ENCODE data around the gene RNU6-7. TPM values are rescaled to one million over a fixed set of nuclear protein-coding genes. Genes with fewer than 3 reads are reported as not detected.

Gene RNU6-7
- total and polyA plus RNA-seq, 10 of the 15 experiments (the other 5 are each of a cell fraction or from before 2014, with no cell fraction given), result not detected

- Histone ChIP-seq H3K4me3 (no peak overlapping the region), H3K9ac (ENCODE audit: control insufficient read depth, insufficient read depth, low read length) (no peak overlapping the region), H3K27ac (ENCODE audit: control insufficient read depth, insufficient read depth) (no peak overlapping the region), H2AFZ (ENCODE audit: control insufficient read depth, low read depth, low read length) (no peak overlapping the region), H3K36me3 (ENCODE audit: control insufficient read depth in 2 of 2, insufficient read depth in 2 of 2, low read length in 1 of 2) (no peaks in the 10 kb centered on the region), H3K27me3 (replicated peaks in 1 of 2; ENCODE audit: control insufficient read depth in 2 of 2, insufficient read depth in 2 of 2, low read length in 1 of 2) (no peaks in the 10 kb centered on the region), H3K9me3 (replicated peaks; ENCODE audit: control insufficient read depth, insufficient read depth, low read length) (no peaks in the 10 kb centered on the region), H3K79me2 (ENCODE audit: control insufficient read depth, insufficient read depth, low read length) (no peaks in the 10 kb centered on the region), H3K4me1 (ENCODE audit: control insufficient read depth, insufficient read depth, low read length) (peaks cover 25% of the 10 kb centered on the region), H3K4me2 (ENCODE audit: control insufficient read depth, insufficient read depth) (peak overlapping the region; percentile 72), H4K20me1 (ENCODE audit: control insufficient read depth, insufficient read depth) (no peaks in the 10 kb centered on the region)
- WGBS (ENCODE audit: insufficient coverage, insufficient replicate concordance, low lambda C conversion rate, missing lambda C conversion rate), result 0% methylated on average over 4 of the region's 4 CpGs
- peak; percentile 41 for ATAC-seq
- BruUV-seq (replicated peaks), result no TSS peak
- ChIA-PET SMC1A (ENCODE audit: uncharacterized antibody, unreplicated experiment) (interaction anchor here (0.8 to 4.3 kb wide), 7 partner anchors 8 to 133 kb away, joined by 3 to 22 read pairs (median 3); no protein-coding TSS in a partner anchor), RAD21 (ENCODE audit: unreplicated experiment) (interaction anchor here (0.7 to 1.0 kb wide), 3 partner anchors 14 to 49 kb away, joined by 3 to 5 read pairs (median 4); no protein-coding TSS in a partner anchor), CTCF (interaction anchor here (0.8 to 2.9 kb wide), 5 partner anchors 8 to 133 kb away, joined by 3 to 10 read pairs (median 4); no protein-coding TSS in a partner anchor), POLR2A (no interaction called here)
- in situ Hi-C loops (cut with MboI) (no loop called here), intact Hi-C loops (cut with micrococcal nuclease; ENCODE audit: unreplicated experiment) (loop anchor here (2.0 kb wide), 1 partner anchor 47 kb away; no protein-coding TSS in a partner anchor)
- FAIRE-seq, result no peak
- DNase-seq (ENCODE audit: low read depth, low spot score), result peak; percentile 45
- peak; percentile 54; the same call in 1 of the 2 replicates for TF ChIP-seq RAD51 (IDR thresholded peaks at IDR 0.05)
- no peak for TF ChIP-seq SUZ12 (IDR thresholded peaks at IDR 0.05; ENCODE audit: unreplicated experiment)
- TF ChIP-seq SIN3A (IDR thresholded peaks at IDR 0.05; ENCODE audit: low read depth, low read length), result no peak
- TF ChIP-seq CREB1 (IDR thresholded peaks at IDR 0.05; ENCODE audit: low read depth), result peak; percentile 51; the same call in 1 of the 2 replicates
- no peak for TF ChIP-seq HDAC6 (IDR thresholded peaks at IDR 0.05; ENCODE audit: unreplicated experiment)
- peak; percentile 91 for TF ChIP-seq SPI1 (IDR thresholded peaks at IDR 0.05; ENCODE audit: borderline replicate concordance, insufficient read depth, low read depth, low read length)
- TF ChIP-seq FOS (IDR thresholded peaks at IDR 0.05; ENCODE audit: borderline replicate concordance, extremely low read depth, insufficient read length), result no peak
- TF ChIP-seq BACH1 (IDR thresholded peaks at IDR 0.05; ENCODE audit: borderline replicate concordance), result peak; percentile 93
- TF ChIP-seq SMAD5 (IDR thresholded peaks at IDR 0.05; ENCODE audit: low read depth), result no peak
- TF ChIP-seq NFIC (IDR thresholded peaks at IDR 0.05; ENCODE audit: low read depth, low read length), result peak; percentile 89
- no peak for TF ChIP-seq KDM1A (IDR thresholded peaks at IDR 0.05; ENCODE audit: borderline replicate concordance)
- TF ChIP-seq RUNX3 (IDR thresholded peaks at IDR 0.05; ENCODE audit: low read length), result peak; percentile 96
- TF ChIP-seq CBX5 (IDR thresholded peaks at IDR 0.05; ENCODE audit: low read depth), result no peak
- 0 out of 2 replicates have a peak, but pooled peaks have one; percentile 5 for TF ChIP-seq ZSCAN29 (IDR thresholded peaks at IDR 0.05)
- no peak for TF ChIP-seq NFYA (IDR thresholded peaks at IDR 0.05; ENCODE audit: borderline replicate concordance, low read depth, low read length)
- TF ChIP-seq ZBTB11 (CRISPR knock-in tag; IDR thresholded peaks at IDR 0.05), result no peak
- peak; percentile 100 for TF ChIP-seq MTA2 (IDR thresholded peaks at IDR 0.05; ENCODE audit: low read depth)
- peak; percentile 89; the same call in 1 of the 2 replicates for TF ChIP-seq JUND (IDR thresholded peaks at IDR 0.05; ENCODE audit: low read depth, low read length)
- TF ChIP-seq POLR2A (IDR thresholded peaks at IDR 0.05; ENCODE audit: low read depth, low read length), result no peak
- TF ChIP-seq RELB (IDR thresholded peaks at IDR 0.05; ENCODE audit: low read depth), result peak; percentile 96
- TF ChIP-seq BCL11A (IDR thresholded peaks at IDR 0.05; ENCODE audit: low read depth, low read length), result peak; percentile 99
- peak; percentile 14; the same call in 1 of the 2 replicates for TF ChIP-seq NR2C1 (IDR thresholded peaks at IDR 0.05)
- 0 out of 2 replicates have a peak, but pooled peaks have one; percentile 8 for TF ChIP-seq ZNF24 (IDR thresholded peaks at IDR 0.05)
- no peak for TF ChIP-seq ZNF622 (IDR thresholded peaks at IDR 0.05)
These were observed 4.1 kb downstream of the RNU6-7 start for GRCh38 chr14:32205984-32206383.

Measured in GM12878 (cell line).